ENCODE measurements around the gene EDEM2.
A peak's percentile ranks its signal among the peaks of the same experiment; 100 is the strongest.
"Not testable (repeated sequence)": the region's sequence is repeated elsewhere in the genome, so short reads cannot be mapped to it uniquely, and the experiment has no call there.

Gene EDEM2

GRCh38 chr20:35168701-35169409 is 21.7 kb upstream of the EDEM2 start:
- DNase-seq, result not testable (repeated sequence)

GRCh38 chr20:35167787-35168186 is 20.7 kb upstream of the EDEM2 start:
- DNase-seq, result no peak

- peak in 6 of 56 donors; percentile 0 to 10 (median 3) for DNase-seq
Observed at GRCh38 chr20:35166242-35166830, 19.2 kb upstream of the EDEM2 start.

DNA sequence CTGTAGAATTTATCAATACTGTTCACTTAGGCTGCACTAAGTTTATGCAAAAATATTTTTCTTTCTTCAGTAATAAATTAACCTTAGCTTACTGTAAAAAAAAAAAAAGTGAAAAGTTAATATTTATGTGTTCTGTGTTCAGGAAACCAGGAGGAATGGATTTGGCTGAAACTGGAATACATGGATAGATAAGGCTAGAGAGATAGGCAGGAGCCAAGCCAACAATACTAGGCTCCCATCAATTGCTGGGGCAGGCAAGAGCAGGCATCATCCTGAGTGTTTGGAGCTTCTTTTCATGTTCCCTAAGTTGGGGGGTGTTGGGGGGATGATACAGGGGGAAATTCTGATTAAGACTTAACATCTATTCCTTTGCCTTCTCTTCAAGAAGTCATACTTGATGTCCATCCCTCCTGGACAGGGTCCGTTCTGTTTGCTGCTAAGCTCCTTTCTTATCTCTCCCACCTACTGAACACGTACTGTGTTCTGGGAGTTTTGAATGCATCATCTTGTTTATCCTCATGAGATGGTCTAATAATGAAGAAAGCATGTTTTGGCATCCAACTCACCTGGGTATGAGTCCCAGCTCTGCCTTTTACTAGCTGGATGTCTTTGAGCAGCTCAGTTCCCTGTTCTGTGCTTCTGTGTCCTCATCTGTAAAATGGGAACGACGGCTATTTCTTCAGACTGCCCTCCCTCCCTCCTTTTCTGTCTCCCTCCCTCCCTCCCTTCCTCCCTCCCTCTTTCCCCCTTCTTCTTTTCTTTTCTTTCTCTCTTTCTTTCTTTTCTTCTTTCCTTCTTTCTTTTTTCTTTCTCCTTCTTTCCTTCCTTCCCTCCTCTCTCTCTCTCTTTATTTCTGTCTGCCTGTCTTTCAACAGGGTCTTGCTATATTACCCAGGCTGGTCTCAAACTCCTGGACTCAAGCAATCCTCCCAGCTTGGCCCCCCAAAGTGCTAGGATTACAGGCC is 18.4 kb upstream of the EDEM2 start:
- no peak for DNase-seq

DNA sequence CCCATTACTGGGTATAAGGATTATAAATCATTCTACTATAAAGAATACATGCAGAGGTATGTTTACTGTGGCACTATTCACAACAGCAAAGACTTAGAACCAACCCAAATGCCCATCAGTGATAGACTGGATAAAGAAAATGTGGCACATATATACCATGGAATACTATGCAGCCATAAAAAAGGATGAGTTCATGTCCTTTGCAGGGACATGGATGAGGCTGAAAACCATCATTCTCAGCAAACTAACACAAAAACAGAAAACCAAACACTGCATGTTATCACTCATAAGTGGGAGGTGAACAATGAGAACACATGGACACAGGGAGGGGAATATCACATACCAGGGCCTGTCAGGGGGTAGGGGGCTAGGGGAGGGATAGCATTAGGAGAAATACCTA is 17.4 kb upstream of the EDEM2 start:
- DNase-seq, result not testable (repeated sequence)

DNA sequence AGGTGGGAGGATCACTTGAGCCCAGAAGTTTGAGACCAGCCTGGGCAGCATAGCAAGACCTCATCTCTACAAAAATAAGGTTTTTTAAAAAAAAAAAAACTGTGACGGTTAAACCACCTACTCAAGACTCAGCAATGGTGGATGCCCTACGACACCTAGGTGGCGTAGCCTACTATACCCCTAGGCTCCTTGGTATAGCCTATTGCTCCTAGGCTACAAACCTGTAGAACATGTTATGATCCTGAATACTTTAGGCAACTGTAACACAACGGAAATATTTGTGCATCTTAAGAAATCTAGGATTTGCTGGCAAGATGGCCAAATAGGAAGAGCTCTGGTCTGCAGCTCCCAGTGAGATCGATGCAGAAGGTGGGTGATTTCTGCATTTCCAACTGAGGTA is 13.2 kb upstream of the EDEM2 start:
- DNase-seq, result not testable (repeated sequence)

- no peak for DNase-seq
Observed at GRCh38 chr20:35156978-35157377, 9.8 kb upstream of the EDEM2 start.

DNA sequence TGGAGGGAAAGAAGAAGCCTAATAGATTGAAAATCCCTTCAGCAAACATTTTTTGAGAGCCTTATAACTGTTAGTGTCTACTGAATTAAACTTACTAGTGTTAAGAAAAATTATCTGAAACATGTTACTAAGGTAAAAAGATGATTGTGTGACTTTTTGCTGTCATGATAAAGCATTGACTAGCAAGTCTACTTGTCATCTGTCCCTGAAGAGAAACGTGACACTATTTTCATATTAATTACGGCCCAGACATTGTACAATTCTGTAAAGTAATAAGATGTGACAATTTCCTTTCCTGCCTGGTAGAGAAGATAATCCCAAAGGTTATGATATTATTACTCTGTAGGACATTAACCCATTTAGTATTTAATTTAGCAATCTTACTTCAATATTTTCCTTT is 8.8 kb upstream of the EDEM2 start:
- DNase-seq, result no peak

DNA sequence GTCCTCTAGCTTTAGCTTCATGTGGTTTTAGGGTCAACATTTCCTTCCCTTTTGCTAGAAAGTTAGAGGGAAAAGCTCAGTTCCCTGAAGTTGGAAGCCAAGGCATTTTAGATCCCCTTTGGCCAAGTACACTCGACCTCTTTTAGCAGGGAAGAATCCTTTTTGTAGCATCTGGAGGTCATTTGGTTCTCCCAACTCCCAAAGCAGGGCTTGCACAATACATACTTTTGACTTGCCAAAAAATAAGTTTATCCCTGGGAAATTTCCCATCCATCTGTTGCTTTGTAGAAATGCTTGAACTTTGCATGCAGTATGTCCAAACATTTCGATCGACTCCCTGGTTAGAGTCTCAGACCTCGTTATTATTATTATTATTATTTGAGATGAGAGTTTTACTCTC is 4.6 kb upstream of the EDEM2 start:
- DNase-seq, result no peak

- DNase-seq, result no peak
Observed at GRCh38 chr20:35150846-35151579, 3.9 kb upstream of the EDEM2 start.

DNA sequence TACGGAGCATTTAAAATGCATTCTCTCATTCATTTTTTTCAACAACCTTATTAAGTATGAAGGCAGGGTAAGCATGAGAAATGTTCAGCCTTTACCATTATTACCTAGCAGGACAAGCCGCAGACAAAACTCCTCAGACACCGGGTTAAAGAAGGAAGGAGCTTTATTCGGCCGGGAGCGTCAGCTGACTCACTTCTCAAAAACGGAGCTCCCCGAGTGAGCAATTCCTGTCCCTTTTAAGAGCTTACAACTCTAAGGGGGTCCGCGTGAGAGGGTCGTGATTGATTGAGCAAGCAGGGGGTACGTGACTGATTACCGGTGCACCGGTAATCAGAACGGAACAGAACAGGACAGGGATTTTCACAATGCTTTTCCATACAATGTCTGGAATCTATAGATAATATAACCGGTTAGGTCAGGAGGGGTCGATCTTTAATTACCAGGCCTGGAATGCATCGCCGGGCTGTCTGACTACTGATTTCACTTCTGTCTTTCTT is 487 bp upstream of the EDEM2 start:
- DNase-seq, result peak in 19 of 56 donors; percentile 4 to 47 (median 17)

- peak in 7 of 56 donors; percentile 16 to 44 (median 33) for DNase-seq
Observed at GRCh38 chr20:35146299-35146919, 727 bp downstream of the EDEM2 start.

- peak in 6 of 56 donors; percentile 2 to 22 (median 6) for DNase-seq
Observed at GRCh38 chr20:35145141-35145564, 2.0 kb downstream of the EDEM2 start.

DNA sequence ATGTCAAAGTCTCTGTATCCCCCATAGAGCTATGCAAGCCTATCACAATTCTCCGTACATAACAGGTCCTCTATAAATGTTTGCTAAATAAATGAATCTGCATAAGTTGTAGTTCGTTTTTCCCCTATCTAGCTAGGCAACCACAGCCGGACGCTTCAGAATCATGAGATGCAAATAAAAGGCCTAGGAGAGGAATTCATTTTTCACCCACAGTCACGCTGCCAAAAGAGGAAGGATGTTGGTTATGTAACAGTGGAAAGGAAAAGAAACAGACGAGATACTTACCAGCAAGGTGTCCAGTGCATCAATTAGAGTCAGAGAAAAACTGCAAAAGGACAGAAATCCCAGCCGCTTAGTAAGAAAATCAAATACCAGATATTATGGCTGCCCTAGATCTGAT is 2.4 kb downstream of the EDEM2 start:
- DNase-seq, result peak in 1 of 56 donors; percentile 22

GRCh38 chr20:35135867-35136586 is 11.1 kb downstream of the EDEM2 start:
- no peak for DNase-seq

DNA sequence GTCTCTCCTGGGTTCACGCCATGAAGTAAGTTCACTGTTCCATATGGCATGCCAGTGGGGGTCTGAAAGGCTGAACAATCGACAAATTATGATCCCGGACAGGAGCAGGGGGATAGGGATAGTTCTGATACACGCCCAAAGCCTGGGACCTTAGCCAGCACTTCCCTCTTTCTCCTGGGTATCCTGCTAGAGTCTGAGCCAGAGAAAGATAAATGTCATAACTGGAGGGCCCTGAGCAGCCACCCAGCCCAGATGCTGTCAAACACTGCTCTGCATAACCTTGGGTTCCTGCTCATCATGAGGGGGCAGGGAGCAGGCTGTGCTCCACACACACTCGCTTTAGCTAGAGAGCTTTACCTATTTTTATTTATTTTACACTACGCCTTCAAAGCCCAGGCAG is 12.3 kb downstream of the EDEM2 start:
- DNase-seq, result no peak

DNA sequence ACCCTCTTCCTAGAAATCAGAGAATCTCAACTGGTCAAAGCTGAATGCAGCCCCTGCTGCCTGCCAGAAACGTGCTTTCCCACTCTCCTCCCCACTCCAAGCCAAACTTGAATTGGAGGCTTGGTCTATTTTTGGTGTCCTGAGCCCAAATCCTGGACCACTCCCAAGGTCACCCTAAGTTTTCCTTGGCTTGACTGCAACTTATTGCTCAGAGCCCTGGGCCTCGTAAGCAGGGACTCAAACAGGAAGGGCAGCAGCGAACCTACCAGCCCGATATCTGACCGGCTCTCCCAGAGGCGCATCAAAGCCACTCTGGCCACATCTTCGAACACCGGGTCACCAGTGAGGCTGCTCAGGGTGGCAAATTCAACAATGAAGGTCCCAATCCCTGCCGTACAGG is 12.7 kb downstream of the EDEM2 start:
- no peak for DNase-seq

- DNase-seq, result no peak
Observed at GRCh38 chr20:35133735-35134134, 13.4 kb downstream of the EDEM2 start.

GRCh38 chr20:35133031-35133430 is 14.1 kb downstream of the EDEM2 start:
- no peak for DNase-seq

DNA sequence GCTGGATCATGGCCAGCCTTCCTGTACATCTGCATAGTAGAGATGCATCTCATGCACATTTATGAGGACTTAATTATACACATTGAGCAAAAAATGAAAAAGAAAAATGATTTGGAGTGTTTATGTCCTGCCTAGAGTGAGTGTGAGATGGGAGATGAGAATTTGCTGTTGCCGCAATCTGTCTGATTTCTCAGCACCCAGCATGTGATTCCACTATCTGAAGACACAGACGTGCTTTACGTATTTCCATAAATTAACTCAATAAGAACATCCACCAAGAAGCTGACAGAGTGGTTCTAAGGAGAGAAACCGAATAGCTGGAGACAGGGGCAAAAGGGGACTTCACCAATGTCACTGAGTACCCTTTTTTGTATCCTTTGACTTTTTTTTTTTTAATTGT is 15.2 kb downstream of the EDEM2 start:
- no peak for DNase-seq
